H9 (cell line): ENCODE measurements around the gene ORM2. TPM values are rescaled to one million over a fixed set of nuclear protein-coding genes. Genes with fewer than 3 reads are reported as not detected.

ENCODE experiments used
- DNase-seq: peaks from one replicate; pipeline ENCODE4 v3.0.0-alpha.2; 2017
- H2AFZ ChIP-seq: one replicate; pipeline ENCODE4 v1.6.1; 2013; ENCODE audit warnings: mild to moderate bottlenecking, low read length, control low read depth, moderate library complexity
- H2AK5ac ChIP-seq: 2 replicates; pipeline ENCODE4 v1.6.1; 2013; ENCODE audit warnings: low read length, control low read depth, mixed read lengths; ENCODE audit not compliant: insufficient read length
- H2BK120ac ChIP-seq: one replicate; pipeline ENCODE4 v1.6.1; 2013; ENCODE audit warnings: low read depth, mild to moderate bottlenecking, low read length, control low read depth, inconsistent platforms; ENCODE audit not compliant: poor library complexity, severe bottlenecking
- H2BK12ac ChIP-seq: 2 replicates; pipeline ENCODE4 v1.6.1; 2013; ENCODE audit warnings: low read length, control low read depth, mixed read lengths, low read depth; ENCODE audit not compliant: insufficient read length
- H2BK15ac ChIP-seq: 2 replicates; pipeline ENCODE4 v1.6.1; 2013; ENCODE audit warnings: low read depth, low read length, control low read depth
- H2BK20ac ChIP-seq: one replicate; pipeline ENCODE4 v1.6.1; 2013; ENCODE audit warnings: low read depth, mild to moderate bottlenecking, low read length, control low read depth, inconsistent platforms; ENCODE audit not compliant: poor library complexity, severe bottlenecking
- H2BK5ac ChIP-seq: 2 replicates; pipeline ENCODE4 v1.6.1; 2013; ENCODE audit warnings: low read length, control low read depth, mixed read lengths; ENCODE audit not compliant: insufficient read length
- H3K14ac ChIP-seq: 2 replicates; pipeline ENCODE4 v1.6.1; 2013; ENCODE audit warnings: low read length, control low read depth; ENCODE audit not compliant: insufficient read depth
- H3K18ac ChIP-seq: 2 replicates; pipeline ENCODE4 v1.6.1; 2013; ENCODE audit warnings: low read depth, mild to moderate bottlenecking, mixed read lengths, low read length, control low read depth; ENCODE audit not compliant: insufficient read length
- H3K23ac ChIP-seq: 2 replicates; pipeline ENCODE4 v1.6.1; 2013; ENCODE audit warnings: low read length, control low read depth, mixed read lengths, low read depth; ENCODE audit not compliant: insufficient read length
- H3K23me2 ChIP-seq: 2 replicates; pipeline ENCODE4 v1.6.1; 2013; ENCODE audit warnings: low read depth, mild to moderate bottlenecking, mixed read lengths, low read length, control low read depth; ENCODE audit not compliant: insufficient read length, poor library complexity, severe bottlenecking
- H3K27ac ChIP-seq: 2 replicates; pipeline ENCODE4 v1.5.1; 2013; ENCODE audit warnings: low read length, control low read depth, mixed read lengths, low read depth; ENCODE audit not compliant: insufficient read length
- H3K27me3 ChIP-seq: 2 replicates; pipeline ENCODE4 v1.6.1; 2013; ENCODE audit warnings: low read length, control low read depth, inconsistent platforms; ENCODE audit not compliant: insufficient read depth
- H3K4ac ChIP-seq: 2 replicates; pipeline ENCODE4 v1.6.1; 2013; ENCODE audit warnings: low read depth, mild to moderate bottlenecking, control low read depth, inconsistent platforms, low read length, moderate library complexity
- H3K4me1 ChIP-seq: 2 replicates; pipeline ENCODE4 v1.6.1; 2013; ENCODE audit warnings: low read length, control low read depth, inconsistent platforms; ENCODE audit not compliant: insufficient read depth
- H3K4me2 ChIP-seq: 2 replicates; pipeline ENCODE4 v1.6.1; 2013; ENCODE audit warnings: low read length, control low read depth, mixed read lengths; ENCODE audit not compliant: insufficient read length, insufficient read depth
- H3K56ac ChIP-seq: 2 replicates; pipeline ENCODE4 v1.6.1; 2013; ENCODE audit warnings: low read depth, mild to moderate bottlenecking, mixed read lengths, low read length, control low read depth; ENCODE audit not compliant: insufficient read length
- H3K79me1 ChIP-seq: 2 replicates; pipeline ENCODE4 v1.6.1; 2013; ENCODE audit warnings: low read depth, mild to moderate bottlenecking, moderate library complexity, low read length, control low read depth, inconsistent platforms; ENCODE audit not compliant: insufficient read depth, poor library complexity, severe bottlenecking
- H3K79me2 ChIP-seq: 2 replicates; pipeline ENCODE4 v1.6.1; 2013; ENCODE audit warnings: low read length, control low read depth, inconsistent platforms; ENCODE audit not compliant: insufficient read depth
- H3K9ac ChIP-seq: 2 replicates; pipeline ENCODE4 v1.6.1; 2013; ENCODE audit warnings: low read length, control low read depth, mixed read lengths; ENCODE audit not compliant: insufficient read length; ENCODE audit errors: extremely low read depth
- H3K9me3 ChIP-seq: one replicate; pipeline ENCODE4 v1.6.1; 2013; ENCODE audit warnings: low read depth, low read length, inconsistent platforms; ENCODE audit not compliant: control insufficient read depth
- H3T11ph ChIP-seq: one replicate; pipeline ENCODE4 v1.6.1; 2013; ENCODE audit warnings: mild to moderate bottlenecking, low read length, control low read depth, inconsistent platforms
- H4K20me1 ChIP-seq: one replicate; pipeline ENCODE4 v1.6.1; 2013; ENCODE audit not compliant: control insufficient read depth, insufficient read length, insufficient read depth
- H4K5ac ChIP-seq: 2 replicates; pipeline ENCODE4 v1.6.1; 2013; ENCODE audit warnings: low read depth, mild to moderate bottlenecking, mixed read lengths, low read length, control low read depth; ENCODE audit not compliant: insufficient read length
- H4K8ac ChIP-seq: replicated peaks from 2 replicates; pipeline ENCODE4 v1.6.1; 2013; ENCODE audit warnings: low read length, control low read depth, mixed read lengths, low read depth; ENCODE audit not compliant: insufficient read length
- H4K91ac ChIP-seq: 2 replicates; pipeline ENCODE4 v1.6.1; 2013; ENCODE audit warnings: low read depth, mild to moderate bottlenecking, moderate library complexity, mixed read lengths, low read length, control low read depth; ENCODE audit not compliant: insufficient read length
- H3K27ac Mint-ChIP-seq, 3 experiments: 2 replicates in 2 of 3; 3 replicates in 1 of 3; pipeline ENCODE4 v1.8.0; 2020 to 2021; ENCODE audit warnings: mixed read lengths in 3 of 3, mild to moderate bottlenecking in 1 of 3, moderate library complexity in 1 of 3
- H3K27me3 Mint-ChIP-seq: 2 replicates; pipeline ENCODE4 v1.8.0; 2021; ENCODE audit warnings: low read depth, mild to moderate bottlenecking, moderate library complexity, mixed read lengths
- H3K36me3 Mint-ChIP-seq, 3 experiments: 2 replicates in 2 of 3; 3 replicates in 1 of 3; pipeline ENCODE4 v1.8.0; 2020 to 2021; ENCODE audit warnings: low read depth in 3 of 3, mixed read lengths in 3 of 3; ENCODE audit not compliant: insufficient read depth in 1 of 3
- H3K4me1 Mint-ChIP-seq, 2 experiments: 2 replicates each; pipeline ENCODE4 v1.8.0; 2020; ENCODE audit warnings: mixed read lengths in 2 of 2
- H3K4me3 Mint-ChIP-seq, 2 experiments: 2 replicates in 1 of 2; 3 replicates in 1 of 2; pipeline ENCODE4 v1.8.0; 2020 to 2021; ENCODE audit warnings: mild to moderate bottlenecking in 2 of 2, mixed read lengths in 2 of 2, moderate library complexity in 1 of 2
- H3K9me3 Mint-ChIP-seq, 2 experiments: 2 replicates in 1 of 2; 3 replicates in 1 of 2; pipeline ENCODE4 v1.8.0; 2020; ENCODE audit warnings: mild to moderate bottlenecking in 2 of 2, mixed read lengths in 2 of 2, moderate library complexity in 1 of 2
- WGBS: extraction: QIAGEN DNeasy Blood & Tissue Kit; methylation state at CpG from one replicate; pipeline ENCODE4 v1.1.7; 2013; ENCODE audit warnings: missing lambda C conversion rate, low lambda C conversion rate, mixed read lengths; ENCODE audit not compliant: insufficient read length; ENCODE audit errors: extremely low coverage; 5-methylcytosine and 5-hydroxymethylcytosine counted together
- total RNA-seq: library from RNA; stranded (reverse); gene quantifications from 2 replicates; pipeline ENCODE4 v1.2.1, GENCODE V29; 2021
- TF ChIP-seq, protein P1 (sequence below): fragments of 200-600 bp; sonication (generic); conservative IDR thresholded peaks from 3 replicates; pipeline ENCODE4 v1.8.0; 2021; ENCODE audit warnings: antibody characterized with exemption, mild to moderate bottlenecking

The ORM2 gene
- total RNA-seq, 1 experiment from 2014 or later = 1.2 TPM

DNA sequence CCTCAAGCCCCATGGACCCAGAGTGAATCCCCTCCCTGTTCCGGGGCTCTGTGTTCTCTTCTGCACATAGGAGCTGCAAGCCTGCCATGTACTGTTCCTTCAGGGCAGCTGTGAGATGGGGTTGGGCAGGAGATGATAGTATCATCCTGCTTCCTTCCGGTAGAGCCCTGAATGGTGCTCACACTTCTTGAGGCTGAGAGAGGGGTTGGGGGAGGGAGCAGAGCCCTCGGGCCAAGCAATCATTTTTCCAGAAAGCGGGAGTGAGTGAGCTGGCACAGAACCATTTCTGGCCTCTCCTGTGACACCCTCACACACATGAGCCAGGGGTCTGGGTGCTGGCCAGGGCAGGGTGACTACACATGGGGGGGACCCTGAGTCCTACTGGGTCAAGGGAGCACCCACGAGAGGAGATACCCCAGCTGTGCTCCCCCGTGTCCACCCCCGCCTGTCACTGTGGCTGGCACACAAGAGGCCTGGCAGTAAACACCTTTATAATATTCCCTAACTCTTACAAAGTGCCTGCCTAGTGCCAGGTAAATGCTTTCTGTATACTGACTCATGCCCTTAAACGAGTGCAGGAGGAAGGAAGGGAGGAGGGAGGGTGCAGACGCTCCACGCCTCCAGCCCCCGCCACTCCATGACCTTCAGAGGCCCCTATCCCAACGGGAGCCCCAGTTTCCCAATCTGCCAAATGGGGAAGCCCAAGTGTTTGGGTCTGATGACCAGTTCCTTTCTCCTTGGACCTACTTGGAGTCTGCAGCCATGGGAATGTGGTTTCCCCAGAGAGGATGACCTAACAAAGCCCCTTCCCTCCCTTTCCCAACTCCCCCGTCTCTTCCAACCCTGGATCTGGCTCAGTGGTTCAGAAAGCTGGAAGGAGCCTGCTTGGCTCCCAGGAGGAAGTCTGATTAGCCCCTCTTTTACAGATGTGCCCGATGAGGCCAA lies 42.6 kb downstream of the ORM2 start:
- Histone ChIP-seq H2BK120ac (no peak overlapping the region), H3K4me1 (peaks cover 13% of the 10 kb centered on the region), H4K20me1 (no peaks in the 10 kb centered on the region), H3K4ac (no peak overlapping the region; the same call in 1 of the 2 replicates), H2BK20ac (no peak overlapping the region), H3K56ac (no peak overlapping the region), H2AFZ (no peak overlapping the region), H4K5ac (no peak overlapping the region), H3K23ac (no peak overlapping the region), H3T11ph (no peak overlapping the region), H3K23me2 (peaks cover 5% of the 10 kb centered on the region), H3K14ac (no peak overlapping the region; the same call in 1 of the 2 replicates), H4K8ac (no peak overlapping the region), H3K9ac (no peak overlapping the region), H3K27me3 (no peaks in the 10 kb centered on the region), H2AK5ac (no peak overlapping the region), H3K27ac (no peak overlapping the region), H3K79me2 (0 out of 2 replicates have a peak, but pooled peaks cover 3% of the 10 kb centered on the region), H2BK15ac (no peak overlapping the region; the same call in 1 of the 2 replicates), H3K4me2 (no peak overlapping the region), H2BK12ac (no peak overlapping the region), H3K18ac (no peak overlapping the region), H4K91ac (peak overlapping the region; percentile 26), H3K9me3 (no peaks in the 10 kb centered on the region), H2BK5ac (no peak overlapping the region), H3K79me1 (no peaks in the 10 kb centered on the region)
- no peak for DNase-seq
- H3K27me3 Mint-ChIP-seq = no peaks in the 10 kb centered on the region
- H3K9me3 Mint-ChIP-seq = no peaks in the 10 kb centered on the region
- peak overlapping the region in 2 of 3 experiments; percentile 81 to 87; a peak in 5 of 7 replicates for H3K27ac Mint-ChIP-seq
- H3K4me1 Mint-ChIP-seq = peaks cover 45 to 51% of the 10 kb centered on the region in 2 experiments
- no CpG with 5 or more reads among the region's 14 CpGs for WGBS
- TF ChIP-seq, protein P1, sequence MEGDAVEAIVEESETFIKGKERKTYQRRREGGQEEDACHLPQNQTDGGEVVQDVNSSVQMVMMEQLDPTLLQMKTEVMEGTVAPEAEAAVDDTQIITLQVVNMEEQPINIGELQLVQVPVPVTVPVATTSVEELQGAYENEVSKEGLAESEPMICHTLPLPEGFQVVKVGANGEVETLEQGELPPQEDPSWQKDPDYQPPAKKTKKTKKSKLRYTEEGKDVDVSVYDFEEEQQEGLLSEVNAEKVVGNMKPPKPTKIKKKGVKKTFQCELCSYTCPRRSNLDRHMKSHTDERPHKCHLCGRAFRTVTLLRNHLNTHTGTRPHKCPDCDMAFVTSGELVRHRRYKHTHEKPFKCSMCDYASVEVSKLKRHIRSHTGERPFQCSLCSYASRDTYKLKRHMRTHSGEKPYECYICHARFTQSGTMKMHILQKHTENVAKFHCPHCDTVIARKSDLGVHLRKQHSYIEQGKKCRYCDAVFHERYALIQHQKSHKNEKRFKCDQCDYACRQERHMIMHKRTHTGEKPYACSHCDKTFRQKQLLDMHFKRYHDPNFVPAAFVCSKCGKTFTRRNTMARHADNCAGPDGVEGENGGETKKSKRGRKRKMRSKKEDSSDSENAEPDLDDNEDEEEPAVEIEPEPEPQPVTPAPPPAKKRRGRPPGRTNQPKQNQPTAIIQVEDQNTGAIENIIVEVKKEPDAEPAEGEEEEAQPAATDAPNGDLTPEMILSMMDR = no peak
- peaks cover 16 to 27% (median 20%) of the 10 kb centered on the region in 3 experiments for H3K36me3 Mint-ChIP-seq
- H3K4me3 Mint-ChIP-seq = peak overlapping the region in 1 of 2 experiments; percentile 24; a peak in 1 of 5 replicates
